C4-2B (cell line): Measurements from ENCODE around the gene PLA2G2E.

Experiments used
- H3K27ac ChIP-seq: fragments of 450-650 bp; 2 replicates; pipeline ENCODE4 v1.5.1; 2017
- ZFX ChIP-seq: fragments of 450-650 bp; IDR thresholded peaks from 2 replicates; pipeline ENCODE4 v1.6.1; 2017
- TF ChIP-seq, protein P1 (sequence below): fragments of 450-650 bp; conservative IDR thresholded peaks from 2 replicates; pipeline ENCODE4 v1.5.1; 2017; ENCODE audit warnings: mild to moderate bottlenecking

PLA2G2E gene

DNA sequence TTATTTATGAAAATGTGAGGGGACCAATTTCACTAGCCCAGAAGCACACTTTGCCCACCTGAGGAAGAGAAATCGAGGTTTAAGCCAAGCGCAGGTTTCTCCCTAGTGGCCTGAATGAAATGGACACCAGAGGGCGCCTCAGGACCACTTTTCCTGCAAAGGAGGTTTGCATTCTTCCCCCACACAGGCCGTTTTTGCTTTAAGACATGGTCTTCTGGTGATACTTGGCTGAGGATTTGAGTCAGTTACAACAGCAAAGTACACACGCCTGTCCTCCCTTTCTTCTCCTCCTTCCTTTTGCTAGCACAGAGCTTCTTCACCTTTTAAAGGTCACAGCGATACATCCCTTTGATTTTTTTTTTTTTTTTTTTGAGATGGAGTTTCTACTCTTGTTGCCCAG is 5.4 kb downstream of the PLA2G2E start:
- H3K27ac ChIP-seq = no peak overlapping the region

GRCh38 chr1:19910650-19911049 is 12.8 kb downstream of the PLA2G2E start:
- no peak for TF ChIP-seq ZFX
- TF ChIP-seq, protein P1, sequence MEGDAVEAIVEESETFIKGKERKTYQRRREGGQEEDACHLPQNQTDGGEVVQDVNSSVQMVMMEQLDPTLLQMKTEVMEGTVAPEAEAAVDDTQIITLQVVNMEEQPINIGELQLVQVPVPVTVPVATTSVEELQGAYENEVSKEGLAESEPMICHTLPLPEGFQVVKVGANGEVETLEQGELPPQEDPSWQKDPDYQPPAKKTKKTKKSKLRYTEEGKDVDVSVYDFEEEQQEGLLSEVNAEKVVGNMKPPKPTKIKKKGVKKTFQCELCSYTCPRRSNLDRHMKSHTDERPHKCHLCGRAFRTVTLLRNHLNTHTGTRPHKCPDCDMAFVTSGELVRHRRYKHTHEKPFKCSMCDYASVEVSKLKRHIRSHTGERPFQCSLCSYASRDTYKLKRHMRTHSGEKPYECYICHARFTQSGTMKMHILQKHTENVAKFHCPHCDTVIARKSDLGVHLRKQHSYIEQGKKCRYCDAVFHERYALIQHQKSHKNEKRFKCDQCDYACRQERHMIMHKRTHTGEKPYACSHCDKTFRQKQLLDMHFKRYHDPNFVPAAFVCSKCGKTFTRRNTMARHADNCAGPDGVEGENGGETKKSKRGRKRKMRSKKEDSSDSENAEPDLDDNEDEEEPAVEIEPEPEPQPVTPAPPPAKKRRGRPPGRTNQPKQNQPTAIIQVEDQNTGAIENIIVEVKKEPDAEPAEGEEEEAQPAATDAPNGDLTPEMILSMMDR = no peak
- no peak overlapping the region for H3K27ac ChIP-seq

More for the DNA sequence above, 5.4 kb downstream of the PLA2G2E start:
- TF ChIP-seq, protein P1 = peak; percentile 76
- no peak for TF ChIP-seq ZFX

DNA sequence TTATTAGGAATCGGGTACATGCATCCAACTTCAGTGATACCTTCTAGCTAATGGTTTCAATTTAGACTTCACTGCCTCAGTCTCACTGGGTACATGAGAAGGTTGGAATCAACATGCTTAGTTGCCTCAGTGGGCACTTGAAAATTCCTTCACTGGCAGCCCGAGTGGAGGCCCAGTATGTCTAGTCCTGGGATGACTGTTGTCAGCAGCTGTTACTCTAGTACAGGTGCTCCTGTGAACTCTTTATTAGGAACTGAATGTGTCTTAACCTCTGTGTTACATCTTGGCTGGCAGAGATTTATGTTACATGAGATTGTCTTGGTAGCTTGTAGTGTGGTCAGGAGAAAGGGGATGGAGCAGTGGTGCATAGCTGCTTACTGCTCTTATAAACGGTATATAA is 13.4 kb downstream of the PLA2G2E start:
- TF ChIP-seq ZFX = no peak
- TF ChIP-seq, protein P1 = no peak
- H3K27ac ChIP-seq = no peak overlapping the region

- no peak overlapping the region for H3K27ac ChIP-seq
- TF ChIP-seq, protein P1 = no peak
- no peak for TF ChIP-seq ZFX
Observed at GRCh38 chr1:19909392-19909791, 14.0 kb downstream of the PLA2G2E start.

DNA sequence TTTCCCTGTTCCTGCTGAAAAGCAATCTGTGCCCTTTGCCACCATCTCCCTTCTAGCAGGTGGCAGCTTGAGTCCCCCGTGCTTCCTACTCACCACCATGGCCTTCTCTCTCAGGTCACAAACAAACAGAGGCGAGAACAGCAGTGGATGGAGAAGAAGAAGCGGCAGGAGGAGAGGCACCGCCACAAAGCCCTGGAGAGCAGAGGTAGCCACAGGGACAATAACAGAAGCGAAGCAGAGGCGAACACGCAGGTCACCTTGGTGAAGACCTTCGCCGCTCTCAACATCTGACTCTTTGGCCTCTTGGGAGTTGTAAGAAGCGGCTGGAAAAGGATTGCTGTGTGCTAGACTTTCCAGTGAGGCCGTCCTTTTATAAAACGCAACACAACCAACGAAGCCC is 16.0 kb downstream of the PLA2G2E start:
- no peak overlapping the region for H3K27ac ChIP-seq
- no peak for TF ChIP-seq ZFX
- TF ChIP-seq, protein P1 = no peak

DNA sequence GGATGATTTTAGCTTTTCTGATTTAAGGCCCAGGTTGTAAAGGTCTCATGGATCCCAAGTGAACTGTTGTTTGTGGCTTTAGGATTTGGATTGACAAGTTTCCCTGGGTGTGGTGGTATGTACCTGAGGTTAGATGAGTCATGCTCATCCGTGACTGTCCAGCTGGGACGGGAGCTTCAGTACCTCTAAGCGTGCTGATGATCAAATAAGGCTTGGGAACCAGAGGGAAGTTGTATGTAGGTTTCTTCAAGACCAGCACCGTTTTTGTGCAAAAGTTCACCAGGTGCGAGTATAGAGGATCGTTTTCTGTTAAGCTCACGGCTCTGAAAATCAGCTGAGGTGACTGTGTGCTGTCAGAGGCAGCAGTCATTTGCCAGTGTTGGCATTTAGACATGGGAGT is 19.8 kb downstream of the PLA2G2E start:
- no peak overlapping the region for H3K27ac ChIP-seq
- TF ChIP-seq, protein P1 = no peak
- no peak for TF ChIP-seq ZFX

DNA sequence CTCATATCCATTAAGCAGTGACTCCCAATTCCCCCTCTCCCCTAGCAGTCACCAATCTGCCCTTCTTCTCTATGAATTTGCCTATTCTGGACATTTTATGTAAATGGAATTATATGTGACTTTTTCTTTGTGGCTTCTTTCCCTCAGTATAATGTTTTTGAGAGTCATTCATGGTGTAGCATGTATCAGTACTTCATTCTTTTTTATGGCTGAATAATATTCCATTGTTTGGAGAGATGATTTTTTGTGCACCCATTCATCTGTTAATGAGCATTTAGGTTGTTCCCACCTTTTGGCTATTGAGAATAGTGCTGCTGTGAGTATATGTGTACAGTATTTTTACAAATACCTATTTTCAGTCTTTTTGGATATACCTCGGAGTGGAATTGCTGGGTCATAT is 21.8 kb downstream of the PLA2G2E start:
- no peak overlapping the region for H3K27ac ChIP-seq
- no peak for TF ChIP-seq ZFX
- TF ChIP-seq, protein P1 = no peak
